Body of pancreas (tissue), 4 donors: ENCODE measurements around the gene RNF151.

Source experiments
- POLR2A ChIP-seq, 3 donors: fragments of 450-650 bp; IDR thresholded peaks; one replicate each; pipeline ENCODE4 v1.6.1; 2016; ENCODE audit warnings: antibody characterized with exemption in 3 of 3, mild to moderate bottlenecking in 2 of 3
- TF ChIP-seq, protein P1 (sequence below), 7 experiments: fragments of 450-650 bp in 4 of 7; fragments of 200-600 bp in 3 of 7; sonication (generic) in 3 of 7; IDR thresholded peaks; one replicate each; pipeline ENCODE4 v1.5.1; 2016 to 2019; ENCODE audit warnings: antibody characterized with exemption in 7 of 7

DNA sequence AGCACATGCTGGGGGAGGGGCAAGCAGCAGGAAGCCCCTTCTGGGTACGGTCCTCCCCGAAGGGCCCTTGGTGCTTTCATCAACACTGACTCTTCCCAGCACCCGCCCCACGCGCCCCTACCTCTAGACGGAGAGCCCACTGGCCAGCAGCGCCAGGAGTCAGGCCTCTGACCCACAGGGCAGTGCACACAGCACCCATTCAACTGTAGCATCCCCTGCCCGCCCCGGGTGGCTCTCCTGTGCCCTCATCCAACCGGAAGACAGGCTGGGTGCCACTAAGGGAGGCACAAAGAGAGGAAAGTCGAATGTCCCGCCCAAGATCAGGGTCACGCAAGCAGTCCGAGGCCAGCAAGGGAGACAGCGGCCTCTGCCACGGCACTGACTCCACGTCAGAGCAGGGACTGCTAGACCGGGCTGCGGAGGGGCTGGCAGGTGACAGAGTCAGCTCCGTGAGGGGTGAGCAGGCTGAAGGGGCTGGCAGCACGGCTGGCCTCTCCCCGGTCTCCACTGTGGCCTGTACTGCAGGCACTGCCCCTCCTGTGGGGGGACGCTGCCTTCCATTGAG is 33.5 kb upstream of the RNF151 start:
- TF ChIP-seq, protein P1, sequence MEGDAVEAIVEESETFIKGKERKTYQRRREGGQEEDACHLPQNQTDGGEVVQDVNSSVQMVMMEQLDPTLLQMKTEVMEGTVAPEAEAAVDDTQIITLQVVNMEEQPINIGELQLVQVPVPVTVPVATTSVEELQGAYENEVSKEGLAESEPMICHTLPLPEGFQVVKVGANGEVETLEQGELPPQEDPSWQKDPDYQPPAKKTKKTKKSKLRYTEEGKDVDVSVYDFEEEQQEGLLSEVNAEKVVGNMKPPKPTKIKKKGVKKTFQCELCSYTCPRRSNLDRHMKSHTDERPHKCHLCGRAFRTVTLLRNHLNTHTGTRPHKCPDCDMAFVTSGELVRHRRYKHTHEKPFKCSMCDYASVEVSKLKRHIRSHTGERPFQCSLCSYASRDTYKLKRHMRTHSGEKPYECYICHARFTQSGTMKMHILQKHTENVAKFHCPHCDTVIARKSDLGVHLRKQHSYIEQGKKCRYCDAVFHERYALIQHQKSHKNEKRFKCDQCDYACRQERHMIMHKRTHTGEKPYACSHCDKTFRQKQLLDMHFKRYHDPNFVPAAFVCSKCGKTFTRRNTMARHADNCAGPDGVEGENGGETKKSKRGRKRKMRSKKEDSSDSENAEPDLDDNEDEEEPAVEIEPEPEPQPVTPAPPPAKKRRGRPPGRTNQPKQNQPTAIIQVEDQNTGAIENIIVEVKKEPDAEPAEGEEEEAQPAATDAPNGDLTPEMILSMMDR (IDR thresholded peaks at IDR 0.05) = no peak
- no peak for TF ChIP-seq POLR2A (IDR thresholded peaks at IDR 0.05)
